SK-N-SH (cell line): ENCODE measurements around the gene MYOCD. TPM values are rescaled to one million over a fixed set of nuclear protein-coding genes. Genes with fewer than 3 reads are reported as not detected.
A peak's percentile ranks its signal among the peaks of the same experiment; 100 is the strongest.

ENCODE experiments used
- CTCF ChIA-PET: fragments of 300-600, 350-600 bp; formaldehyde crosslinking; extraction: SDS; loops from one replicate; lab custom pipeline; 2021; lab: Yijun Ruan, JAX
- POLR2A ChIA-PET: fragments of 350-600 bp; sonication (Branson Sonifier 250); formaldehyde crosslinking; extraction: SDS; loops from one replicate; lab custom pipeline; 2020; ENCODE audit warnings: antibody characterized with exemption, inconsistent platforms; lab: Yijun Ruan, JAX
- DNase-seq: peaks from one replicate; pipeline ENCODE4 v3.0.0; 2012
- H2AFZ ChIP-seq: fragments of 200-600 bp; sonication (generic); 2 replicates; pipeline ENCODE4 v1.8.1; 2016; ENCODE audit warnings: antibody characterized with exemption, mild to moderate bottlenecking, low read depth
- H3F3A ChIP-seq: fragments of 200-600 bp; sonication (generic); replicated peaks from 2 replicates; pipeline ENCODE3; 2016; ENCODE audit warnings: antibody characterized with exemption, mild to moderate bottlenecking; ENCODE audit not compliant: insufficient read depth
- H3K27ac ChIP-seq, 2 experiments: fragments of 200-500 bp in 1 of 2; fragments of 200-600 bp in 1 of 2; sonication (Bioruptor generic) in 1 of 2; sonication (generic), shearing (Covaris generic) in 1 of 2; 2 replicates each; pipeline versions ENCODE4 v1.5.1 to v1.6.1; 2014 to 2016; ENCODE audit warnings: low read depth in 2 of 2, inconsistent platforms in 1 of 2, low read length in 1 of 2, mild to moderate bottlenecking in 1 of 2, mixed read lengths in 1 of 2
- H3K27me3 ChIP-seq: fragments of 200-600 bp; sonication (generic), shearing (Covaris generic); 2 replicates; pipeline ENCODE4 v1.6.1; 2016; ENCODE audit warnings: mixed run types; ENCODE audit not compliant: insufficient read depth
- H3K36me3 ChIP-seq, 2 experiments: fragments of 200-500 bp in 1 of 2; fragments of 200-600 bp in 1 of 2; sonication (Bioruptor generic) in 1 of 2; sonication (generic) in 1 of 2; replicated peaks in 1 of 2; 2 replicates each; pipeline versions ENCODE3 to v1.5.1; 2014 to 2016; ENCODE audit warnings: low read length in 1 of 2, mild to moderate bottlenecking in 1 of 2; ENCODE audit not compliant: insufficient read depth in 2 of 2, control insufficient read depth in 1 of 2
- H3K4me1 ChIP-seq, 2 experiments: fragments of 200-500 bp in 1 of 2; fragments of 200-600 bp in 1 of 2; sonication (Bioruptor generic) in 1 of 2; sonication (generic), shearing (Covaris generic) in 1 of 2; 2 replicates each; pipeline versions ENCODE4 v1.5.1 to v1.6.1; 2014 to 2016; ENCODE audit warnings: low read depth in 1 of 2, low read length in 1 of 2, mixed run types in 1 of 2; ENCODE audit not compliant: insufficient read depth in 2 of 2, control insufficient read depth in 1 of 2
- H3K4me2 ChIP-seq: fragments of 200-600 bp; sonication (generic), shearing (Covaris generic); 2 replicates; pipeline ENCODE4 v1.6.1; 2017; ENCODE audit warnings: mixed run types
- H3K4me3 ChIP-seq, 2 experiments: fragments of 200-500 bp in 1 of 2; fragments of 200-600 bp in 1 of 2; sonication (Bioruptor generic) in 1 of 2; sonication (generic), shearing (Covaris generic) in 1 of 2; 2 replicates each; pipeline versions ENCODE4 v1.5.1 to v1.8.1; 2014 to 2016; ENCODE audit warnings: low read depth in 2 of 2, inconsistent platforms in 1 of 2, low read length in 1 of 2, mild to moderate bottlenecking in 1 of 2, mixed read lengths in 1 of 2, moderate library complexity in 1 of 2
- H3K79me2 ChIP-seq: fragments of 200-600 bp; sonication (generic); 2 replicates; pipeline ENCODE4 v1.8.1; 2017; ENCODE audit warnings: mild to moderate bottlenecking; ENCODE audit not compliant: insufficient read depth
- H3K9ac ChIP-seq: fragments of 200-600 bp; sonication (generic); 2 replicates; pipeline ENCODE4 v1.6.1; 2017; ENCODE audit warnings: mixed run types
- H3K9me2 ChIP-seq: fragments of 200-600 bp; sonication (generic); 2 replicates; pipeline ENCODE4 v1.6.1; 2017; ENCODE audit warnings: mixed run types
- H3K9me3 ChIP-seq: fragments of 200-600 bp; sonication (generic); 2 replicates; pipeline ENCODE4 v1.6.1; 2017; ENCODE audit warnings: mixed run types, mild to moderate bottlenecking, moderate library complexity
- H4K20me1 ChIP-seq: fragments of 200-600 bp; sonication (generic); 2 replicates; pipeline ENCODE4 v1.6.1; 2017; ENCODE audit warnings: mild to moderate bottlenecking, mixed run types; ENCODE audit not compliant: insufficient read depth
- CHD2 ChIP-seq: fragments of 150-350 bp; IDR thresholded peaks from 2 replicates; pipeline ENCODE4 v1.6.1; 2018; ENCODE audit warnings: low read length; ENCODE audit not compliant: partially characterized antibody
- ELF1 ChIP-seq: IDR thresholded peaks from 2 replicates; pipeline ENCODE4 v1.4.0; 2012
- EZH2phosphoT487 ChIP-seq: fragments of 200-600 bp; sonication (generic); IDR thresholded peaks from 2 replicates; pipeline ENCODE4 v1.6.1; 2017; ENCODE audit warnings: low read depth, mixed run types, mild to moderate bottlenecking, antibody characterized with exemption, moderate library complexity, borderline replicate concordance
- FOSL2 ChIP-seq: IDR thresholded peaks from 2 replicates; pipeline ENCODE4 v1.4.0; 2012; ENCODE audit warnings: low read depth, mild to moderate bottlenecking, moderate library complexity, borderline replicate concordance
- FOXM1 ChIP-seq: IDR thresholded peaks from 2 replicates; pipeline ENCODE4 v1.4.0; 2012; ENCODE audit warnings: low read depth, mild to moderate bottlenecking
- GABPA ChIP-seq: IDR thresholded peaks from 2 replicates; pipeline ENCODE4 v1.4.0; 2012; ENCODE audit warnings: low read depth, mild to moderate bottlenecking
- GATA2 ChIP-seq: sonication (generic); formaldehyde crosslinking; IDR thresholded peaks from 2 replicates; pipeline ENCODE4 v1.5.0; 2020; ENCODE audit warnings: mild to moderate bottlenecking, missing genetic modification reagents
- MEF2A ChIP-seq: IDR thresholded peaks from 2 replicates; pipeline ENCODE4 v1.4.0; 2012; ENCODE audit warnings: low read depth, borderline replicate concordance
- MXI1 ChIP-seq: IDR thresholded peaks from 2 replicates; pipeline ENCODE4 v1.6.1; 2012; ENCODE audit warnings: mild to moderate bottlenecking, low read depth, low read length, improper control_type of control experiment
- NFIC ChIP-seq: IDR thresholded peaks from 2 replicates; pipeline ENCODE4 v1.4.0; 2012; ENCODE audit warnings: borderline replicate concordance
- PBX3 ChIP-seq: IDR thresholded peaks from 2 replicates; pipeline ENCODE4; 2012
- POLR2AphosphoS5 ChIP-seq: IDR thresholded peaks from 2 replicates; pipeline ENCODE4 v1.6.1; 2012; ENCODE audit warnings: low read depth, low read length
- RCOR1 ChIP-seq: fragments of 150-350 bp; IDR thresholded peaks from 2 replicates; pipeline ENCODE4 v1.6.1; 2017; ENCODE audit warnings: antibody characterized with exemption, low read length
- REST ChIP-seq: IDR thresholded peaks from 2 replicates; pipeline ENCODE4 v1.6.1; 2012; ENCODE audit warnings: mild to moderate bottlenecking, low read depth, low read length, moderate library complexity
- RXRA ChIP-seq: IDR thresholded peaks from 2 replicates; pipeline ENCODE4 v1.4.0; 2012; ENCODE audit warnings: low read depth, mild to moderate bottlenecking, borderline replicate concordance
- SMC3 ChIP-seq: IDR thresholded peaks from 2 replicates; pipeline ENCODE4 v1.6.1; 2012; ENCODE audit warnings: low read depth, low read length, improper control_type of control experiment
- TAF1 ChIP-seq: IDR thresholded peaks from 2 replicates; pipeline ENCODE4 v1.6.1; 2012; ENCODE audit warnings: low read depth, mild to moderate bottlenecking, low read length, moderate library complexity, borderline replicate concordance
- YY1 ChIP-seq: IDR thresholded peaks from 2 replicates; pipeline ENCODE4 v1.4.0; 2012; ENCODE audit warnings: low read depth, mild to moderate bottlenecking
- WGBS: methylation state at CpG from one replicate; pipeline ENCODE4 v1.1.6; 2017; ENCODE audit warnings: low lambda C conversion rate; 5-methylcytosine and 5-hydroxymethylcytosine counted together
- polyA plus RNA-seq, 3 experiments: library from polyadenylated mRNA; depleted of rRNA; stranded (reverse); fragments of >200 nt; gene quantifications; 2 replicates each; pipeline ENCODE4 v1.2.3, GENCODE V29; 2012
- TF ChIP-seq, protein P1 (sequence below): fragments of 200-600 bp; sonication (generic); IDR thresholded peaks from 2 replicates; pipeline ENCODE4 v1.6.1; 2017; ENCODE audit warnings: antibody characterized with exemption, mild to moderate bottlenecking, moderate library complexity
- TF ChIP-seq, protein P2 (sequence below): IDR thresholded peaks from 2 replicates; pipeline ENCODE4 v1.4.0; 2012; ENCODE audit warnings: low read depth, borderline replicate concordance

Gene MYOCD
- polyA plus RNA-seq, 1 of the 3 experiments (the other 2 are of a cell fraction) = not detected

GRCh38 chr17:12664252-12664651 is 1.4 kb upstream of the MYOCD start:
- Histone ChIP-seq H3K4me1 (no peaks in the 10 kb centered on the region), H3K9ac (no peak overlapping the region), H3K9me3 (no peaks in the 10 kb centered on the region), H3K9me2 (no peaks in the 10 kb centered on the region), H3K4me2 (0 out of 2 replicates have a peak overlapping the region, but pooled peaks have one; percentile 74), H3F3A (no peaks in the 10 kb centered on the region), H3K36me3 (no peaks in the 10 kb centered on the region), H4K20me1 (no peaks in the 10 kb centered on the region), H2AFZ (no peak overlapping the region), H3K79me2 (no peaks in the 10 kb centered on the region), H3K4me3 (no peak overlapping the region), H3K27me3 (peaks cover 67% of the 10 kb centered on the region), H3K27ac (no peak overlapping the region)
- 36% methylated on average over 11 of the region's 11 CpGs for WGBS
- no peak for TF ChIP-seq MXI1
- no peak for TF ChIP-seq RCOR1
- no peak for TF ChIP-seq ELF1
- TF ChIP-seq FOXM1 = no peak
- ChIA-PET POLR2A (no interaction called here), CTCF (no interaction called here)
- DNase-seq = no peak

DNA sequence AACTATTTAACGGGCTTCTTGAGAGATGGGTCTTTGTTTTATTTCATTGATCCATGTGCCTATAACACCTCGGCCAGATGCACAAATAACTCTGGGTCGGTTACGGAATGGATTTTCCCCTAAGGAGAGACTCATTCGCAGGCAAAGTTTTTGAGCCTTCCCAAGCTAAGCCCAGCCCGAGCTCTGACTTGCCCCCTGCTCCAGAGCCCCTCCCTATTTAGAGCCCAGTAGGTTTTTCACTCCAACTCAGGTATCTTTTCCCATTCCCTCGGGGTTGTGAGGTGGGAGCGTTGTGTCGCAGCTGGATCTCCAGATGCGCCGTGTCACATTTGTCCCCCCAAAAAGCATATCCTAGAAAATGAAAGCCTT is 812 bp upstream of the MYOCD start:
- POLR2A ChIA-PET = no interaction called here
- H3K9ac ChIP-seq = no peak overlapping the region
- TF ChIP-seq REST (no peak), EZH2phosphoT487 (no peak), POLR2AphosphoS5 (no peak), RCOR1 (no peak), FOSL2 (no peak), RXRA (no peak), YY1 (no peak), MEF2A (no peak), NFIC (no peak), GABPA (no peak), SMC3 (no peak), GATA2 (CRISPR knock-in tag) (no peak), TAF1 (no peak), ELF1 (no peak), CHD2 (no peak), FOXM1 (no peak), PBX3 (no peak)
- TF ChIP-seq, protein P1, sequence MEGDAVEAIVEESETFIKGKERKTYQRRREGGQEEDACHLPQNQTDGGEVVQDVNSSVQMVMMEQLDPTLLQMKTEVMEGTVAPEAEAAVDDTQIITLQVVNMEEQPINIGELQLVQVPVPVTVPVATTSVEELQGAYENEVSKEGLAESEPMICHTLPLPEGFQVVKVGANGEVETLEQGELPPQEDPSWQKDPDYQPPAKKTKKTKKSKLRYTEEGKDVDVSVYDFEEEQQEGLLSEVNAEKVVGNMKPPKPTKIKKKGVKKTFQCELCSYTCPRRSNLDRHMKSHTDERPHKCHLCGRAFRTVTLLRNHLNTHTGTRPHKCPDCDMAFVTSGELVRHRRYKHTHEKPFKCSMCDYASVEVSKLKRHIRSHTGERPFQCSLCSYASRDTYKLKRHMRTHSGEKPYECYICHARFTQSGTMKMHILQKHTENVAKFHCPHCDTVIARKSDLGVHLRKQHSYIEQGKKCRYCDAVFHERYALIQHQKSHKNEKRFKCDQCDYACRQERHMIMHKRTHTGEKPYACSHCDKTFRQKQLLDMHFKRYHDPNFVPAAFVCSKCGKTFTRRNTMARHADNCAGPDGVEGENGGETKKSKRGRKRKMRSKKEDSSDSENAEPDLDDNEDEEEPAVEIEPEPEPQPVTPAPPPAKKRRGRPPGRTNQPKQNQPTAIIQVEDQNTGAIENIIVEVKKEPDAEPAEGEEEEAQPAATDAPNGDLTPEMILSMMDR = no peak
- TF ChIP-seq, protein P2, sequence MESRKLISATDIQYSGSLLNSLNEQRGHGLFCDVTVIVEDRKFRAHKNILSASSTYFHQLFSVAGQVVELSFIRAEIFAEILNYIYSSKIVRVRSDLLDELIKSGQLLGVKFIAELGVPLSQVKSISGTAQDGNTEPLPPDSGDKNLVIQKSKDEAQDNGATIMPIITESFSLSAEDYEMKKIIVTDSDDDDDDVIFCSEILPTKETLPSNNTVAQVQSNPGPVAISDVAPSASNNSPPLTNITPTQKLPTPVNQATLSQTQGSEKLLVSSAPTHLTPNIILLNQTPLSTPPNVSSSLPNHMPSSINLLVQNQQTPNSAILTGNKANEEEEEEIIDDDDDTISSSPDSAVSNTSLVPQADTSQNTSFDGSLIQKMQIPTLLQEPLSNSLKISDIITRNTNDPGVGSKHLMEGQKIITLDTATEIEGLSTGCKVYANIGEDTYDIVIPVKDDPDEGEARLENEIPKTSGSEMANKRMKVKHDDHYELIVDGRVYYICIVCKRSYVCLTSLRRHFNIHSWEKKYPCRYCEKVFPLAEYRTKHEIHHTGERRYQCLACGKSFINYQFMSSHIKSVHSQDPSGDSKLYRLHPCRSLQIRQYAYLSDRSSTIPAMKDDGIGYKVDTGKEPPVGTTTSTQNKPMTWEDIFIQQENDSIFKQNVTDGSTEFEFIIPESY = no peak

More for the DNA sequence above, 812 bp upstream of the MYOCD start:
- Histone ChIP-seq H3K9me2 (no peaks in the 10 kb centered on the region), H3K4me2 (peak overlapping the region; percentile 74), H3F3A (no peaks in the 10 kb centered on the region), H3K79me2 (no peaks in the 10 kb centered on the region), H3K27ac (no peak overlapping the region), H3K27me3 (peaks cover 73% of the 10 kb centered on the region), H2AFZ (no peak overlapping the region), H4K20me1 (no peaks in the 10 kb centered on the region), H3K9me3 (no peaks in the 10 kb centered on the region), H3K4me1 (no peaks in the 10 kb centered on the region), H3K36me3 (no peaks in the 10 kb centered on the region), H3K4me3 (peak overlapping the region; percentile 19 to 52; a peak in 3 of 4 replicates)
- no peak for DNase-seq
- CTCF ChIA-PET = interaction anchor here (1.0 kb wide), 1 partner anchor 410 kb away, joined by 3 read pairs; no protein-coding TSS in a partner anchor
- WGBS = 15% methylated on average over 11 of the region's 11 CpGs
